Ramos (cell line): Measurements from ENCODE around the gene ARID1B.

ENCODE experiments used
- in situ Hi-C: fragments of 300-500 bp; cut with MboI; formaldehyde crosslinking; loops from one replicate; pipeline ENCODE4 v1.14.3; 2022; ENCODE audit warnings: low sequenced_read_pairs; ENCODE audit not compliant: unreplicated experiment

The ARID1B gene

GRCh38 chr6:156821707-156822106 lies 44.5 kb downstream of the ARID1B start:
- in situ Hi-C loops = no loop called here

DNA sequence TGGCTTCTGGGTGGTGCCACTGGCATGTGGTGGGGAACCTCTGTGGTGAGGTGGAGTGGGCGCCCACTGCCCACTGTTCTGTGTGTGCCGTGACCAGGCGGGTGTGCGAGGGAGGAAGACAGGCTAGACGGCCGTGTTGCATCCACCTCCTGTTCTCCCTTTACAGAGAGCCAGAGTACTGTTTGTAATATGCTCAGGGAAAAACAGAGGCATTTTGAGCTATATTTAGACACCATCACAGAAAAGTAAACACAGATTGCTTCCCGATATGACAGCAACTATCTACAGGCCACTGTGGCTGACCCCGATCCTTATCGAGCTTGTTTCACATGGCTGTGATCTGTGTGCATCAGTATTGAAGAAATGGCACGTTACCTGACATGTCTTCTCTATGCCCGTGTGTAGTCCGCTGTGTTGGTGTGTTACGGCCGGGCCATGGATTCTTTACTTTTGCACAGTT lies 45.6 kb downstream of the ARID1B start:
- in situ Hi-C loops = no loop called here

- in situ Hi-C loops = no loop called here
These were observed 47.0 kb downstream of the ARID1B start for GRCh38 chr6:156824142-156824541.

DNA sequence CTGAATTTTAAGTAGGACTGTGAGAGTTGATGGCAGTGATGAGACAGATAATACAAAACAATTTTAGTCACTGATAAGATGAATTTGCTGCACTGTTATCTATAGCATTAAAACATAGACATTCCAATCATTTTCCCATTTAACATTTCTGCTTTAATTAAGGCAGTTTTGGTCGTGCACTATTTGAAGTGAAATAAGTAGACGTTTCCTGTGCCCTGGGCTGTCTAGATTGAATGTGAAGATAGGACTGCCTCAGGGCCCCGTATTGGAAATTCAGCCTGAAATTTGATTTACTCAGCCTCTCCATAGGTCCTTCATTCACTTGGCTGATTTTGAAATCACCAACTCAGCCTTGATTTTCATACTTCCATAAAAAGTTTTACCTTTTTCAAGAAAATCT lies 48.3 kb downstream of the ARID1B start:
- in situ Hi-C loops = no loop called here

DNA sequence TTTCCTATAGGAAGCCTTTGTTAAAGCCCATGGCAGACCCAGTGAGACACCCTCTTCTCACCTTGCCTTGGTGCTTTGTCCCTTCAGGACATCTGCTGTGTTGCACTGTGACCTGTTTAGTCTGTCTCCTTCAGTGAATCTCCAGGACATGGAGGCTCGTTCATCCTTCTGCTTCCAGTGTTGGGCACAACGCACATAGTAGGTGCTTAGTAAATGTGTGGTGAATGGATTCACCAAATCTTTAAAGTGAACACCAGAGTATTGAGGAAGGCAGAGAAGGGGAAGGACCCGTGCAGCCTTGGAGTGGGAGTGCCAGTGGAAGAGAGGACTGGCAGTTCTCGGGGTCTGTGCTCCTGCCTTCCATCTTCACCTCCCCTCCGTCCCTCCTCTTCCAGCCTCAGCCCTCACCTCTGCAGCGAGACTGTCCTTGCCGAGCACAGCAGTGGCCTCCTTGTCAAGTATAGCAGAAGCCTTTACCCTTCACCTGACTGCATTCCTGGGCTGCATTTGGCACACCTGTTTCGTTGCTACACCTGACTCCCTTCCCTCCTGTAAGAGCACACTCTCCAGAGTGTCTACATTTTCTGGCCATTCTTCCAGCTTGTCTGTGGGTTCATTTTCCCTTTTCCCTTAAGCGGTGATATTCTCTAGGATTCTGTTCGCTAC lies 49.2 kb downstream of the ARID1B start:
- in situ Hi-C loops = no loop called here

DNA sequence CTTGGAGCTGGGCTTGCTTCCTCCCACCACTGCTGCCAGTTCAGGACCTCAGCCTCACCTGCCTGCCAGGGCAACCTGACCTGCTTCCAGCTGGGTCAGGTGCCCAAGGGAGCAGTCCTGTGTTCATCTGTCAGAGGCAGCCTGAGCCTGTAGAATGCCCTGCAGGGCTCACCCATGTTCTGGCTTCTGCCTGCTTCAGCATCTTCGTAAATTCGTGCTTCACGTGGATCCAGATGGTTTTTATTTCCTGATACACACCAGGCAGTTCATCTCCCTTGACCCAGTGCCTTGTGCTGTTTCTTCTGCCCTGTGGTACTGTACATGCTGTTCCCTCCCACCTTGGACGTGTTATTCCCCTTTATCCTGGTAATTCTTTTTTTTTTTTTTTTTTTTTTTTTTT lies 50.2 kb downstream of the ARID1B start:
- in situ Hi-C loops = no loop called here

DNA sequence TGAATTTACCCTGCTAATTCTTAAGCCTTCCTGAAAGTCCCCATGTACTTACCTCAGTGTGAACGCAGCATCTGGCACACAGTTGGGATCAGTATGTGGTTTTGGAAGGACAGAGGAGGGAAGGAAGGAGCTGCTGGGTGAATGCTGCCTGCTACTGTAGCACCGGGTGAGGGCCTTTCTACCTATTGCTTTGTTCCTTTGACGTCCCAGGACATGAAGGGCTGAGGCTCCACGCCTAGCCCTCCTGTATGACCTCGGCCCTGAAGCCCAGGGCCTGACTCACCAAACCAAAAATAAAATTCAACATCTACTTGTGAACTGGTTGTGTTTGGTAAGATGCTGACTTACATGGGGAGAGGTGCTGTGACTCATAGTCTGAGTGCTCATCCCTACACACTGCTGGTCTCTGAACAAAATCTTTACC lies 51.1 kb downstream of the ARID1B start:
- in situ Hi-C loops = no loop called here

DNA sequence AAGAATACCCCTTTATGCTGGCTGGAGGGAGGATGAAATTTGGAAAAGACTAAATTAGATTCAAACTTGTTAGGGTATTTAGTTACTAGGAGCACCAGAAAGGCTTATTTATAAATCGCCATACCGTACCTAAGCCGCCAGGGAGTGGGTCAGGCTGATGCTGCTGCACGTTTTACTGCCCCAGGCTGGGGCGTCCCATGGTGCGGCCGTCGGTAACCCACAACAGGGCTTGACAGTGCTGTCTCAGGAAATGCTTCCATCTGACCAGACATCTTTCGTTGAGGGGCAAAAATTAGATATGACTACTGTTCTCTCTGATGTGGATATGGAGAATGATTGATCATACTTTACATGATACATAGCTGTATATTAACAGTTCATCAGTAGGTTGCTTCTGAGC lies 52.9 kb downstream of the ARID1B start:
- in situ Hi-C loops = no loop called here

DNA sequence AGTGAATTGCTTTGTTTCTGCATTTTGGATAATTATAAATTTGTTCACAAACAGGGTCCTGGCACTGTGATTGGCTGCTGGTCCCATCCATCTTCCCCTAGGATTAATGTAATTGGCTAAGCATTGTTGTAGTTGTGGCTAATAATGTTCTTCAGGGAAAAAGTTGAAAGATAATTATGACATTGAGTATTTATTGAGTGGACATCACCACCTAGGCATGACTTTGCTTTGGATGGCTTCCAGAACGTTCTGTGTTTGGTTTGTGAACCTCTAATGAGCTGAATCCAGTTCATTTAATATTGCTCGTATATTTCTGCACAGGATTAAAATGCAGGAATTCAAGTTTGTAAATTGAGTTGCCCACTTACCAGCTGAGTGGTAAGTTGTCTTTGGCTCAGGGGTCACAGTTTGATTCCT lies 55.1 kb downstream of the ARID1B start:
- in situ Hi-C loops = no loop called here

DNA sequence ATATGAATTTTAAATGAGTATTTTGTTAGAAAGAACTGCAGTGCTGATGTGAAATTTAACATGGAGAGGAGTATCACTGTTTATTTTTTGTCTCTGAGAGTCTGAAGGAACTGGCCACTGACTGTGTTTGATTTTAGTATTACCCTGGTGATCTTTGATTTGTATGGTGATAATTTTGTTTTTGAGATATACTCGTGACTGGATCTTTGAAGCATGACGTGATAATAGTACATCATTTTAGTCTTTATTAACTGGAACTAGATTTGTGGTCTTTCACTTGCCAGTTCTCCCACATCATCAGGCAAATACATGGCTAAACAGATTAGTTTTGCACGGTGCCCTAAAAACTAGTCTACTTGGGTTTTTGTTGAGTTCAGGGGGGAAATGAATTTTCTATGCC lies 55.5 kb downstream of the ARID1B start:
- in situ Hi-C loops = no loop called here

DNA sequence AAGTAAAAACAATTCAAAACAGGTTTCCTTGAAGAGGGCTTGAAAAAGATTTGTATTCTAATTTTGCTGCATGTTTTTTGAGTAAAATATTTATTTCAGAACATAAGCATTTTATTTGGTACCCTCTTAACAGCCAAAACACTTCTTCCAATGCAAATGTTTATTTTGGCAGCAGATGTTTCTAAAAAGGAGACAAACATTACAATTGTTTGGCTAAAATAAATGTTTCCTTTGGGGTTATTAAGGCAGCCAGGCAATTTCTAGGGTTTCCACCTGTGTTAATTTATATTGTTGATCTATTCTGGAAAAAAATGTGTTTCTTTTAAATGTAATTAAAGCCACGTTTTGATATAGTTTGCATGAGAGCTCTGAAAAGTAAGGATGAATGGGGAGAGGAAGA lies 56.6 kb downstream of the ARID1B start:
- in situ Hi-C loops = no loop called here

DNA sequence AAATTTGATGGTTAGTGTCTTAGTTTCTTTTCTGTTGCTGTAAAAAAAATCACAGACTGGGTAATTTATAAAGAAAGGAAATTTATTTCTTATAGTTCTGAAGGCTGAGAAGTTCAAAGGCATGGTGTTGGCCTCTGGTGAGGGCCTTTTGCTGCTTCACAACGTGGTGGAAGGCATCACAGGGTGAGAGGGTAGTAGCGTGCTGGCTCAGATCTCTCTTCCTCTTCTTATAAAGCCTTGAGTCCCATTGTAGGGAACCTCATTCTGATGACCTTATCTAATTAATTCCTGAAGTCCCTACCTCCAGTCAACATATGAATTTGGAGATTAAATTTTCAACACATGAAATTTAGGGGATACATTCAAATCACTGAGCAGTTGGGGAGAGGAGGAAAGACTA lies 62.0 kb downstream of the ARID1B start:
- in situ Hi-C loops = no loop called here

DNA sequence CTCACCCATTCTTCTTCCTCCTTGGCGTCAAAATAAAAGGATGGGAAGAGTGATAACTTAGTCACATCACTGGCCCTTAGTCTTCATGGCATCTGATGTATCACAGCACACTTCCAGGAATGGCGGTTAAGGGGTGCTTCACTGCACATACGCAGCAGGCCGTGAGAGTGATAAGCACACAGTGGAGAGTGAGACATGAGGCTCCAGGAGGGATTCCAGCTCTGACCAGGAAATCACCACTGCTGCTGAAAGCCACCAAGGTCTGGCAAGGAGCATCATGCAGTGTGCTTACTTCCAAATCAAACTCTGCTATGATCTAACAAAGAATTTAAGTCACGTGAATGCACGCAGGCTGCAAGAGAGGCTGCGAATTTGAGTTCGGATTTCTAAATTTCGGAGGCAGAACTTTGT lies 62.4 kb downstream of the ARID1B start:
- in situ Hi-C loops = no loop called here

DNA sequence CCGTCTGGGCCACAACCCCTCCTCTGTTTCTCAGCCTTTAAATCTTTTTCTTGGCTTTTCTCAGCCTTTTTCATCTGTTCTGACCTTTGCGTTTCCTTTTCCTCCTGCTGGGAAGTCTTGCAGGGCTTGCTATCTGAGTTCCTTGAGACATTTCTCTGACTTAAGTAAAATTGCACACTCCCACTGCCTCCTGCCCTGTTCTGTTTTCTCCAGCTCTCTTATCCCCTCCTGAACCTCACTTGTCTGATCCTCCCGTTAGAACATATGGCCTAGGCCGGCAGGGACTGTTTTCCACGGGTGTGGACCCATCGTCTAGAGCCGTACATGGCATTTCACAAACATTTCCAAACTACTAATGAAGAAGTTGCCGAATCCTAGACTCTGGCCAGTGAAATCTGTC lies 63.0 kb downstream of the ARID1B start:
- in situ Hi-C loops = no loop called here

DNA sequence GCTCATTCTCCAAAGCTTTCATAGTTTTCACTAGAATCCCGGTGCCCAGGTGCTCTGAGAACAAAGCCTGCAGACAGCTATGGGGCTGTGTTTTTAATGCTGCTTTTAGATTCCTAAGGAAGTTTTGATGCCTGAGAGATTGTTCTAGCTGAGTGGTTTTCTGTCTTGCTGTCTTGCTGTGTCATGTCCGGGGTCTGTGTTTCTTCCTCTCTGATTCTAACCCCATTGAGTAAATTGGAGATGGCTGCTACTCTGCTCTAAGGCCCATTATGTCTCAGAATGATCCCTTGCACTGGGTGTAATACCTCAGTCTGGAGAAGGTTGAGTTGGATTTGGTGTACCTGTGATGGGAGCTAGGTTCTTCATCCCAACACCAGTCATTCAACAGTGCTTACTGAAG lies 63.4 kb downstream of the ARID1B start:
- in situ Hi-C loops = no loop called here

DNA sequence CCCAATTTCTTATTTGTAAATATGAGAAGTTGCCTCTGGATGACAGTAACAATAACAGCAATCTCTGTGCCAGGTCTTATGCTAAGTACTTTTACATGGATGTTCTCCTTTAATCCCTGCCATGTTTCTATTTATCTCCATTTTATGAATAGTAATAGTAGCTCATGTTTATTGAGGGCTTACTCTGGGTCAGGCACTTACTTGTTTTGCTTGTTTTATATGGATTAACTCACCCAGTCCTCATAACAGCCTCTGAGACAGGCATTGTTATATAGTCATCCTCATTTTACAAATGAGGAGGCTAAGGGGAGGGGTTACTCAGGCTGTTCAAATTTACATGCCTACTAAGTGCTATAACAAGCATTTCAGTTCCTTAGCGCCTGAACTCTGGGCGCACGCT lies 64.3 kb downstream of the ARID1B start:
- in situ Hi-C loops = no loop called here

GRCh38 chr6:156842598-156843250 lies 65.5 kb downstream of the ARID1B start:
- in situ Hi-C loops = no loop called here

- in situ Hi-C loops = no loop called here
These were observed 66.9 kb downstream of the ARID1B start for GRCh38 chr6:156844089-156844488.

GRCh38 chr6:156845454-156846155 lies 68.4 kb downstream of the ARID1B start:
- in situ Hi-C loops = no loop called here

DNA sequence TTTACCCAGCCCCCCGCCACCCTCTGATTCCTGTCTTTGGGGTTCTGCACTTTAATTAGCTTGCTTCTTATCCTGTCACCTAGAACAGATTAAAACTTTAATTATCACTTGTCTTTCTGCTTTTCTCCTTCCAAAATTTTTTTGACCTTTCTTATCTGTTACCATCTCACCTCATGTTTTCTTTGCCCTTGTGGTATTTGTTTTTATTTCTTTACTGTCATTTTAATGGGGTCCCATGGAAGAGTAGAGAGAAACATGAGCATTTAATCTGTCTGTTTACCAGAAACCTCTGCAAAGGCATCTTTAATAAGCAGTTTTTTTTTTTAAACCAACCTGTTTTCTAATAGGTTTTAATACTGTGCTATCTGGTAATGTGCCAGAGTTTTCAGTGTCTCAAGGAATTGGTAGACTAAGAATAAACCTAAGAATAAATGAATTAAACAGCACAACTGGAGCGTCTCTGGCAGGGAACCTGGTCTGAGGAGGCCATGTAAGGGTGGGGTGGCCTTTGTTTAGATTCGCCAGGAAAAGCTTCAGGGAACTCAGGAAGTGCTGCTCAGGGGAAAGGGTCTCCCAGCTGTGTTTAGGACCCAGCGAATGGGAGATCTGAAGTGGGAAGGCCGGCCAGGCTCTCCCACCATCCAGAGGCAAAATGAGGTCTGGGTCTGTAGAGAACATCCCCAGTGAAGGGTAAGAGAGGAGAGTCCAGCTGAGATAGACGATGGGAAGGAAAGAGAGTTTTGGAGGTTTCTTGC lies 69.8 kb downstream of the ARID1B start:
- in situ Hi-C loops = no loop called here

- in situ Hi-C loops = no loop called here
These were observed 70.9 kb downstream of the ARID1B start for GRCh38 chr6:156848123-156848522.
